GM10847 (cell line): ENCODE data around the gene MARCHF9.

Experiments
- POLR2A ChIP-seq: IDR thresholded peaks from 2 replicates; pipeline ENCODE4 v1.6.1; 2011; ENCODE audit not compliant: insufficient read length; ENCODE audit errors: extremely low read depth

Gene MARCHF9

DNA sequence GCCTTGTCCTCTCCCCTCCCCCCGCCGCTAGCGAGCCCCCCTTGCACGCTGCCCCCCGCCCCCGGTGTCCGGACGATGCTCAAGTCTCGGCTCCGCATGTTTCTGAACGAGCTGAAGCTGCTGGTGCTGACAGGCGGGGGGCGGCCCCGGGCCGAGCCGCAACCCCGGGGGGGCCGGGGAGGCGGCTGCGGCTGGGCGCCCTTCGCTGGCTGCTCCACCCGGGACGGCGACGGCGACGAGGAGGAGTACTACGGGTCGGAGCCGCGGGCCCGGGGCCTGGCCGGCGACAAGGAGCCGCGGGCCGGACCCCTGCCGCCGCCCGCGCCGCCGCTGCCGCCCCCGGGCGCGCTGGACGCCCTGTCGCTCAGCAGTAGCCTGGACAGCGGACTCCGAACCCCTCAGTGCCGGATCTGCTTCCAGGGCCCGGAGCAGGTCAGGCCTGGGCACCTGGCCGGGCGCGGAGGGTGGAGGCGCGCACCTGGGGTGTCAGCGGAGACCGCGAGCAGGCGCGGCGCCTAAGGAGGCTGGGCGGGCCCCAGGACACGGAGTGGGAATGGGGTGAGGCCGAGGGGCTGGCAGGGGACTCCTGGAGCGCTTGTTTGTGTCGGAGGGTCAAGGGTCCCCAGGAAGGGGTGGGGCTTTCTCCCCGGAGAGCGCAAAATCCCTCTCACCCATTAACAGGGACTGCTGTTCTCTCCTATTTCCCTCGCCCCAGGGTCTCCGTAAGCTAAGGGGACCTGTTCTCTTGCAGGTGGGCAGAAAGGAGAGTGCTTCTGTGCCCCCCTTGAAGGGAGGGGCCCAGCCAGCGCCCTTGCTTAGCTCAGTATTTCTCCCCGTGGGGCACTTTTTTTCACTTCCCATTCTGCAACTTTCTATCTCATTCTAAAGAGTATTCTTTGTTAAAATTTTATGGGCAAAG is 810 bp downstream of the MARCHF9 start:
- TF ChIP-seq POLR2A = no peak

DNA sequence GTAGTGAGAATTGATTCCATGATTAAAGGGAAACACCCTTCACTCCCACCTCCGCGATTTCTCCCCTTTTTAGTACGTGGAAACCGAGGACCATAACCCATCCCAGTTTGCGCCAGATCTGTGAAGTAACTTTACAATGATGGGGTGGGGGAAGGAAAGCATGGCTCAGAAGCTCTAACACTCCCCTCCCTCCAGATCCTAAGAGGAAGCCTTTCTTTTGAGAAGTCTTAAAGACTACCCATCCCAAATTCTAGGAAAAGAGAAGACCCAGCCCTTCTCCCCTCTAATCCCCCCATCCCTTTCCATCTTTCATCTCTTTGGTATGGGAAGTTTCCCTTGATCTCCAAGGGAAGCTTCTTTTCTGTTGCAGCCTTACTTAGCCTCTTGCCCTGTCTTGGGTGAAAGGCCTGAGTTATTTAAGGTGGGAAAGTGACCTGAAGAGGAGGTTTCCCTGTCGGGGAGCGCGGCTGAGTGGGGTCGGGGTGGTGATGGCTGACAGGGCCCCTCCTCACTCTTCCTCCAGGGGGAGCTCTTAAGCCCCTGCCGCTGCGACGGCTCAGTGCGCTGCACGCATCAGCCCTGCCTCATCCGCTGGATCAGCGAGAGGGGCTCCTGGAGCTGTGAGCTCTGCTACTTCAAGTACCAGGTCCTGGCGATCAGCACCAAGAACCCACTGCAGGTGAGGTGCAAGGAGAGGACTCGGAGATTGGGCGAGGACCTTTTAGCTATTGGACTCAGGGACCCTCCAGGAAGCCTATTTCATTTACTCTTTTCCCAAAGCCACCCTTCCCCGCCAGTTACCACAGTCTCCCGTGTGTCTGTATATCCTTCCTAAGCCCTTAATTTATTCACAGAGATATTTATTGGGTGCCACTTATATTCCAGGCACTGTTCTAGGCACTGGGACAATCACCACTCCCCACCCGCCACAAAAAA is 1.8 kb downstream of the MARCHF9 start:
- no peak for TF ChIP-seq POLR2A

DNA sequence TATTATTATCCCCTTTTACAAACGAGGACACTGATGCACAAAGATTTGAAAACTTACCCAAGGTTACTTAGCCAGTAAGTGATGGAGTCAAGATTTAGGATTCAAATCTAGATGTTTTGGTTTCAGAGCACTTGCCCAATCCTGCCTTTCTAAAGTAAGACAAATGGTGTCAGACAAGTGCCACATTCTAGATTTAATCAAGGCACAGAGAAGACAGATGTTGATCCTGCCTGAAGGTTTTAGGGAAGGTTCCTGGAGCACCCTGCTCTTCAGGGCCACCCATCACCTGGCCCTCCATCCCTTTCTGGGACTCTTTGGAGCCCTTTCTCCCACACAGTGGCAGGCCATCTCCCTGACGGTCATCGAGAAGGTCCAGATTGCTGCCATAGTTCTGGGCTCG is 2.9 kb downstream of the MARCHF9 start:
- TF ChIP-seq POLR2A = no peak

DNA sequence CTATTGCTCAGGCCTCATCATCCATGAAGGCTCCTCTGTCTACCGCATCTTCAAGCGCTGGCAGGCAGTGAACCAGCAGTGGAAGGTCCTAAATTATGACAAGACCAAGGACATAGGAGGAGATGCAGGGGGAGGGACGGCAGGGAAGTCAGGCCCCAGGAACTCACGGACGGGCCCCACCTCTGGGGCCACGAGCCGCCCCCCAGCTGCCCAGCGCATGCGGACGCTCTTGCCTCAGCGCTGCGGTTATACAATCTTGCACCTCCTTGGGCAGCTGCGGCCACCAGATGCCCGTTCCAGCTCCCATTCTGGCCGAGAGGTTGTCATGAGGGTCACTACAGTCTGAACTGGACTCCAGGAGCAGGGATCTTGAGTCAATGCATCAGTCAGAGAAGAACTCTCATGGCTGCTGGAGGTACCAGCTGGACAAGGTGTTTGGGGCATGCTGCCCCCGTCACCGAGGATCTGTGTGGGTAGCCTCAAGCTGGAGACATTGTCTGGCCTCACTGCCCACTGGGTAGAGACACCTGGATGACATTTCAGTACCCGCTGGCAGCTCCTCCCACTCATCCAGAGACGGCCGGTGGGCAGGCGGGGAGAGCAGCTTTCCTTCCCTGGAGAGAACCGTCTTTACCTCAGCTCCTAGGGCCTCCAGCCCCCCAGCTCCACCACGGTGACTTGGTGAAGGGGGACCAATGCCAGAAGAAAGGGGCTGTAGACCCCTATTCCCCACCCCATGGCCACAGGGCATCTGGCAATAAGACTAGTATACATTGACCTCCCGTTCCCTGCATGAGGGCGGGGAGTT is 3.9 kb downstream of the MARCHF9 start:
- no peak for TF ChIP-seq POLR2A

DNA sequence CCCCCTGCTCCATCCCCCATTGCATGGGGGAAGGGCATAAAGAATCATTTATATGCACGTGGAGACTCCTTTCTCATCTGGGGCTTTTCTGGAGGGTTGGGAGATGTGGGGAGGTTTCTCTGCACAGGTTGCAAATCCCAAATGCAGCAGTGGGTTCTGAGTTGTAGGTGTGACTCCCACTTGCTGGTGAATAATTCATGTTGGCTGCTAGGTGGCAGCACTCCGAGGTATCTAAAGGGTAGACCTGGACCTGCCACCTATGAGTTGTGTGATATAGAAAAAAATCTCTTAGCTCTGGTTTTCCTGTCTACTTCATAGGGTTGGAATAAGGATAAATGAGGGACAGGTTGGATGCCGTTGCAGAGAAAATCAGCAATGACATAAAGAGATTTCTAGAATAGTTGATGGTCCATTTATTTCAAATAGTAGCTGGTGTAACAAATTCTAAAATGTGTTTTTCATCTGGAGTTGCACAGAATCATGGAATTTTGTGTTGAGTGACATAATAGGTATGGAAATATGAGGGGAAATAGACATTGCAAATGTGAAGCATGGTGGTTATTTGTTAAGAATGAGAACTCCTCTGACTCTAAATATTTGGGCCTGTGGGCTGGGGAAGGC is 4.6 kb downstream of the MARCHF9 start:
- TF ChIP-seq POLR2A = no peak

DNA sequence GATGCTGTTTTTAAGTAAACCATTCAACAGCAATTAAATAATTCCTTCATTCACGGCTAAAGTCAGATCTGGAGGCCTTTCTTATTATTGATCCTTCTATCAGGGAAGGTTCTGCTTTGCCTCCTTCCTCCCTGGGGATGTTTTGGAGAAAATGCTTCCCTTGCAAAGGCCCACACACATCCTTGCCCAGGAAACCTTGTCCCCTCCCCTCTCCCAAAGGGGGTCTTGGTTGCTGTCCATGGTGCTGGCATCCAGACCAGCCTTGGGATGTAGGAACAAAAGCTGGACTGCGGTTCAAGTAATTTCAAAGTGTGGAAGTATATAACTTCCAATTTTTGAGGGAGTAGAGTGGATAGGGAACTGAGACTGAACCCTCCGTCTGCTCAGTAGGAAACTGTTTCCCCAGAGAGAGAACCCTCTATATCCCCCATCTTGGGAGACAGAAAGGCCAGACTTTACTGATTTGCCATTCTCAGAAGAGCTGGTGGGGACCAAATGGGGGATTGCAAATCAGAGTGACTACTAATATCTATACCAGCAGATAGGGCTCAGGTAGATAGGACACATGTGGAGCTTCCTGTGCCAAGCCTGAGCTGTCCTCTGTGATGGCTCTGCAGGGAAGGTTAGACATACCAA is 5.6 kb downstream of the MARCHF9 start:
- no peak for TF ChIP-seq POLR2A

DNA sequence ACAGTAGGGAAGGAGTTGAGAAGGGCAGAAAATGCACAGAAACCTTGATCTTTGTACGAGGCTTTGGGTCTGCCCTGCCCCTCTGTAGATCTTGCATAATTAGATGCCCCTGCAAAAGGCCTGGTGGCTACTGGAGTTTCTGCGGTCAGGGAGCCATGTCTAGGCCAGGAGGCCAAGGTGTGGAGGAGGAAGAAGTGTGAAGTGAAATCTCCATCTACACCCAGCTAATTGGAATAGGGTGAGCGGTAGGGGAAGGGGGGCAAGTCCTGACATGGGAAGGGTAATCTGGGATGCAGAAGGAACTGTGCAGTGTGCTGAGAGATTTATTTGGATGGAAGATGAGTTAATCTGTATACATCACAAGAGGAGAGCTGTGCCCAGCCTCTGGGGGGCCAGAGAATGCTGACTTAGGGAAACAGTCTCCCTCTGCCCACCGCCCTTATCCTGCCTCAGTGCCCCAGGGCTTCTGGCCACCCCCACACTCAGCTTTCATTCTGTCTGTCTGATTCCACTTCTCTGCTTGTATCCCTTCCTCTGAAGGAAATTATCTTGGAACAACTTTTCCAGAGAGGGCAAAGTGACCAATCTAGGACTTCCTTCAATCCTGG is 6.6 kb downstream of the MARCHF9 start:
- TF ChIP-seq POLR2A = no peak

DNA sequence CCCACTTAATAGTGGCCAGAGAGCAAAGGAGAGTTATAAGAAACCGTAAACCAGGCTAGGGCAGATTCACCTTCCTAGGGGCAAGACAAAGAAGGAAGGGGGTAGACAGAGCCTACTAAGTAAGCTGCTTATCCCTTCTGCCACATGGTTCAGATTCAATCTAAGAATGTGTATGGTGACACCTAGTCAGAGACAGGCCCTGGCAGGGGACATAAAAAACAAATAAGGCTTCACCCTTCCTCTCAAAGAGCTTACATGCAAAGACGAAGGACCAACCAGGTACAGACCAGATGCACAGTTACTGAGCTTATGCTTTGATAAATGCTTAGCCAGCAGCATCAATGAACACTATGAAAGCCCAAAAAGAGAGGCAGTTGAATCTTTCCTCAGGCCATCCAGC is 7.6 kb downstream of the MARCHF9 start:
- TF ChIP-seq POLR2A = no peak

DNA sequence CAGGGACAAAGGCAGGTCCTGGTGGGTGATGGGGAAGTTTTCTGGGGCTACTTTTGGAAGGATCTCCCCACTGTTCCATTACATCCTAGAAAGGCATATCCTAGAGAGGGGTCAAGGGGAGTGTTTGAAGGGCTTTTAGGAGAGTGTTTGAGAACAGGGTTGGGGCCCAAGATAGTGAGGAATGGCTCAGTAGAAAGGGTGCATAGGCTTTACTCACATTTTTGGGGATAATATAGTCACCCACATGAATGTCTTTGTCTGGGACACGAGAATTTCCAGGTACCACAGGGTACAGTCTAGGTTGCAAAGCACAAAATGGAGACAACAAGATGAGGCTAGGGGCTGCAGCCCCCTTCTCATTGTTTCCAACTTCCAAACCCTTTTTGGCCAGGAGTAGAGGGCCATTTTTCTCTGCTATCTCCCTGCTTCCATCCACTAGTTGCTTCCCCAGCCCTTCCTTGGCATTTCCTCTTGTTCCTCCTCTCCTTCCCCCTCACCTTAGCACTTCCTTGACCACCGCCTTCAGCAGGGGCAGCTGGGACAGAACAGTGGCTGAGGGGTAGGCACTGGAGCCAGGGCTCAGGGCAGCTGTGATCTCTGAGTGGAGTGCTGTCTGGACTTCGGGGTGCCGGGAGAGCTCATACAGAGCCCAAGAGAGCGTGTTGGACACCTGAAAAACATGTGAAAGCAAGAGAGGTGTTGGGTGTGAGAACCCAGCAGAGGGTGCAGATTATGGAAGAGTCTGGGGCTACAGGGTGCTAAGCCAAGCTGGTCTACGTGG is 9.2 kb downstream of the MARCHF9 start:
- no peak for TF ChIP-seq POLR2A

DNA sequence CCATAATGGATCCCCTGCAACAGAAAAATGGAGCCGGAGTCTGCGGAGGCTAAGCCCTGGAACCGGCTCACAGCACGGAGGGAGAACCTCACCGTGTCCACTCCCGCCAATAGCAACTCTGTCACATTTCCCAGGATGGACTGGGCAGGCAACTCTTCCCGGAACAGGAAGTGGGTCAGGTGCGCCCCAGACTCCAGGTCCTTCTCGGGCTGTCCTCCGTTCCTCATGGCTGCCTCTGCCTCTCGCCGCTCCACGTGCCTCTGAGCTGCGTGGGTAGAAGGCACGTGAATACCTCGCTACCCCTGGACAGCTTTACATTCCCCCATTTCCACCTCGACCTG is 9.7 kb downstream of the MARCHF9 start:
- no peak for TF ChIP-seq POLR2A

DNA sequence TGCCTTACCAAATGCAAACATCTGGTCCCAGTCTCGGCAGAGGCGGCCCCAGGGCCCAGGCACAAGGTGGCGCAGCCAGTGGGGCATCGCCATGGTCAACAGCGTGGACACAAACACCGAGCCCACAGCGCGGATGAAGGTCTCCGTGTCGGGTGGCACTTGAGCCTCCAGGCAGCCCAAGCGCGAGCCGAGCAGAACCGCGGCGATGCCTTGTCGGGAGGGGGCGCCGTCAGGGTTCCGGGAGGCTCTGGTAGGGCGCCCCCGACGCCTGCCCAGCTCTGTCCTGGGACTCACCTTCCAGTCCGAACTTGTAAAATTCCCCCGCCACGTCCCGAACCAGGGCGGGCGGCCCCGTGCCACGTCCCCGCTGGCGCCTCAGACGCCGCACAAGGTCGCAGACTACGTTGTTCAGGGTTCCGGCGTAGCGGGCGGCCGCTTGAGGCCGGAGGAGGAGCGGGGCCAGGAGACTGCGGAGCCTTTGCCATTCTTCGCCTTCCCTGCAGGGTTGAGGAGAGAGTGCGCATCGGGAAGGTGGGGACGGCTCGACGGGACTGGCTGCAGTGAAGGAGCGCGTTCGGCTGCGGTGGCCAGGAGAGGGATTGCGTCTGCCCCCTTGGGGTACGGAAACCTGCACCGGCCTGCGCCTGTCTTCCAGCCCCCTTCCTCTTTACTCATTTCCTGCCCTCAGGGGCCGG is 10.2 kb downstream of the MARCHF9 start:
- TF ChIP-seq POLR2A = no peak

DNA sequence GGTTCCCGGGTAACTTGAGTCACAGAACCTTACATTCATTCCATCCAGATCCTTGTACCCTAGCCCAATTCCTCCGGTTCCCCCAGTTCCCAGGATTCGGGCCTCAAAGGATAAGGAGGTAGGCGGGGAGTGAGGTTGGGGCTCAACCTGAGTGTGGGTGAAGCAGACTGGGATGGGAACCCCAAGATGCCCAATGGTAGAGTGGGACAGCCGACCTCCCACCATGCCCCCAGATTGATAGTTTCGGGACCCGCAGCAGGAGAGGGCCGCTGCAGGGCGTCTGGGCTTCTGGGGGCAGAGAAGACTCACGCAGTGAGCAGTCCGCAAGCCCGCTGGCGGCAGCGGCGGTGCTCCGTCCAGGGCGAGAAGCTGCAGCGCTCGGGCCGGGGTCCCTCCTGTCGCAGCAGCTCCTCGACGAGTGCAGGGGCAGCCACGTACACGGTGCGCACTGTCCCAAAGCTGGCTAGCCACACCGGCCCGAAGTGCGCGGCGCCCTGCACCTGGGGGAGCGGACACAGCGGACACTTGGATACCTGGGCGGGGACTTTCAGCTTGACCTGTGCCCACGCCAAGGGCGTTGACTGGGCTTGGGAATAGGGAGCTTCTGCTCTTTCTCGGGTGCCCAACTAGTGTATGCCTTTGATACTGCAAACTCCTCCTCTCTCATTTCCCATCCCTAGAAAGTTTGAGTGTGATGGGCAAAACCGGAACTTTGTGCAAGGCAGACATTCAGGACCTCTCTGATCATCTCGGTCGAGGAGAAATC is 11.0 kb downstream of the MARCHF9 start:
- TF ChIP-seq POLR2A = no peak
